ENCODE measurements around the gene TSNAXIP1. TPM values are rescaled to one million over a fixed set of nuclear protein-coding genes. Genes with fewer than 3 reads are reported as not detected.
A peak's percentile ranks its signal among the peaks of the same experiment; 100 is the strongest.

The TSNAXIP1 gene, protein sequence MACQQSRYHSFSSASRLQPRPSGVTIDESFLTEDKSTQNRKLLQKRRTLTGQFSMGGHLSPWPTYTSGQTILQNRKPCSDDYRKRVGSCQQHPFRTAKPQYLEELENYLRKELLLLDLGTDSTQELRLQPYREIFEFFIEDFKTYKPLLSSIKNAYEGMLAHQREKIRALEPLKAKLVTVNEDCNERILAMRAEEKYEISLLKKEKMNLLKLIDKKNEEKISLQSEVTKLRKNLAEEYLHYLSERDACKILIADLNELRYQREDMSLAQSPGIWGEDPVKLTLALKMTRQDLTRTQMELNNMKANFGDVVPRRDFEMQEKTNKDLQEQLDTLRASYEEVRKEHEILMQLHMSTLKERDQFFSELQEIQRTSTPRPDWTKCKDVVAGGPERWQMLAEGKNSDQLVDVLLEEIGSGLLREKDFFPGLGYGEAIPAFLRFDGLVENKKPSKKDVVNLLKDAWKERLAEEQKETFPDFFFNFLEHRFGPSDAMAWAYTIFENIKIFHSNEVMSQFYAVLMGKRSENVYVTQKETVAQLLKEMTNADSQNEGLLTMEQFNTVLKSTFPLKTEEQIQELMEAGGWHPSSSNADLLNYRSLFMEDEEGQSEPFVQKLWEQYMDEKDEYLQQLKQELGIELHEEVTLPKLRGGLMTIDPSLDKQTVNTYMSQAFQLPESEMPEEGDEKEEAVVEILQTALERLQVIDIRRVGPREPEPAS
- 1.1 and 1.5 TPM in 2 replicates for total RNA-seq (2022)
- Bru-seq, nascent RNA, result percentile 16 among the genes with signal in this experiment
- percentile 17 among the genes with signal in this experiment for BruChase-seq, experiment 1, labeled RNA remaining after a 6-hour chase
- BruChase-seq, experiment 2, labeled RNA remaining after a 2-hour chase, result percentile 15 among the genes with signal in this experiment
- long read RNA-seq, partial matches to known transcripts, result 0 of 2 reads
- long read RNA-seq, other reads (novel, unspliced or antisense), result 2 of 2 reads

DNA sequence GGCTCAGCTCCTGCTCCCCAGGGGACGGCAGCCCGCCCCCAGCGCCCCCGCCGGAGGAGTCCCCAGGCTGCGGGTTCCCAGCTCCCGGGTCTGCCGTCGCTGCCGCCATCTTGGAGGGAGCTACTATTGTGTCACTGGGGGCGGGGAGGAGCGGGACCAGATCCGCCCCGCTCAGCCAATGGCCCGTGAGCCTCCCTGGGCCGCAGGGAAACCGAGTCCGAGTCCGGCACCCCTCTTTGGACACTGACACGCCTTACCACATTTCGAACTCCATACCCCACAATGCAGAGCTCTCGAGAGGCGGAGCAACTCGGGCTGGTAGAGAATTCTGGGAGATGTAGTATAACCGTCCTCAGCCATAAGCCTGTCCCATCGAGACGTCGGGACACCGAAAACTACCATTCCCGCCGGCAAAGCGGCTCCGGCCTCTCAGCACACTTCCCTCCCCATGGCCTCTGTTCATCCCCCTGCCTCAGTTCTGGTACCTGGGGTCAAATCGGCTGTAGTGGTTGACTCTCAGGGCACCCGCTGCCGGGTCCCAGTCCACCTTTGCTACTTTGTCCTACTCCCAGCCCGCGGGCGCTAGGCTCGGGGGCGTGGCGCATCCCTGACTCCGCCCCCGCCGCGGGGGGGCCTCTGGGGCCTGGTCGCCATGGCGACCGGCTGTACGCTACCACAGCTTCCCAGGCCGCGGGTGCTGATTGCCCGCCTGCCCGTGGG is at the start of gene TSNAXIP1, which contains the start of gene RANBP10:
Gene TSNAXIP1 (plus strand): TSS at position 462 of the 720 bp plus-strand sequence. CDS start 261 bp downstream, outside the sequence.
Gene RANBP10 (minus strand): TSS at position 133 of the 720 bp plus-strand sequence. CDS start 24 bp downstream, at position 109.
- intact Hi-C loops (cut with micrococcal nuclease), result loop anchor here (1.0 to 10.0 kb wide), 3 partner anchors 89 to 282 kb away; partner anchors contain the start of genes GFOD2 and RIPOR1
- CTCF ChIA-PET, result interaction anchor here (0.6 to 3.0 kb wide), 16 partner anchors 9 to 304 kb away, joined by 3 to 24 read pairs (median 4); no protein-coding TSS in a partner anchor
- no peaks in the 10 kb centered on the region for H3K9me3 Mint-ChIP-seq (ENCODE audit: unreplicated experiment)
- DNase-seq (ENCODE audit: unreplicated experiment), result peak; percentile 99
- peaks cover 36% of the 10 kb centered on the region for H3K36me3 Mint-ChIP-seq (ENCODE audit: insufficient read depth, unreplicated experiment)
- no peaks in the 10 kb centered on the region for H3K27me3 Mint-ChIP-seq (ENCODE audit: insufficient read depth, unreplicated experiment)
- H3K27ac Mint-ChIP-seq (ENCODE audit: low read depth, unreplicated experiment), result peak within 1 kb of the TSS; percentile 89
- BruUV-seq (replicated peaks), result no TSS peak
- POLR2A ChIA-PET, result interaction anchor here (0.6 to 2.3 kb wide), 32 partner anchors 9 to 559 kb away, joined by 3 to 27 read pairs (median 4); partner anchors contain the start of genes ACD, ATP6V0D1, CTCF and CTRL
- H3K4me1 Mint-ChIP-seq (ENCODE audit: insufficient read depth, unreplicated experiment), result peaks cover 5% of the 10 kb centered on the region
- TF ChIP-seq, protein P1, sequence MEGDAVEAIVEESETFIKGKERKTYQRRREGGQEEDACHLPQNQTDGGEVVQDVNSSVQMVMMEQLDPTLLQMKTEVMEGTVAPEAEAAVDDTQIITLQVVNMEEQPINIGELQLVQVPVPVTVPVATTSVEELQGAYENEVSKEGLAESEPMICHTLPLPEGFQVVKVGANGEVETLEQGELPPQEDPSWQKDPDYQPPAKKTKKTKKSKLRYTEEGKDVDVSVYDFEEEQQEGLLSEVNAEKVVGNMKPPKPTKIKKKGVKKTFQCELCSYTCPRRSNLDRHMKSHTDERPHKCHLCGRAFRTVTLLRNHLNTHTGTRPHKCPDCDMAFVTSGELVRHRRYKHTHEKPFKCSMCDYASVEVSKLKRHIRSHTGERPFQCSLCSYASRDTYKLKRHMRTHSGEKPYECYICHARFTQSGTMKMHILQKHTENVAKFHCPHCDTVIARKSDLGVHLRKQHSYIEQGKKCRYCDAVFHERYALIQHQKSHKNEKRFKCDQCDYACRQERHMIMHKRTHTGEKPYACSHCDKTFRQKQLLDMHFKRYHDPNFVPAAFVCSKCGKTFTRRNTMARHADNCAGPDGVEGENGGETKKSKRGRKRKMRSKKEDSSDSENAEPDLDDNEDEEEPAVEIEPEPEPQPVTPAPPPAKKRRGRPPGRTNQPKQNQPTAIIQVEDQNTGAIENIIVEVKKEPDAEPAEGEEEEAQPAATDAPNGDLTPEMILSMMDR (IDR thresholded peaks at IDR 0.05; ENCODE audit: unreplicated experiment), result no peak
- H3K4me3 Mint-ChIP-seq (ENCODE audit: unreplicated experiment), result peak within 1 kb of the TSS; percentile 90

DNA sequence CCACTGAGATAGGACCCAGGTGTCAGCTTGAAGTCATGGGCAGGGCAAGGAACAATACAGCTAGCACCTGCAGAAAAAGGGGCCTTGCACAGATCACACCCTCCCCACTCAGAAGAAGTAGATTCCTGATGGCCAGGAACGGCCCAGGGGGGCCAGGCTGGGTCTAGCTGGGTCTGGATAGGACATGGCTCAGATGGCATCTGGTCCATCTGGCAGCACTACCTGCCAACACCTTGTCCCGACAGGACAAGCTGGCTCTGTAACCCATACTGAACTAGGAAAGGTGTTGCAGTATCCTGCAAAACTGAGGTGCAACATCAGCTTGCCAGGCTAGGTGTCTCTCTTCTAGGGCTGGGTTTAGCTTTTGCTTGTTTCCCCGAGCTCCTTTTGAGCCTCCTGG is 48.7 kb upstream of the TSNAXIP1 start:
- Mint-ChIP-seq H3K36me3 (ENCODE audit: insufficient read depth, unreplicated experiment) (peaks cover 10% of the 10 kb centered on the region), H3K27me3 (ENCODE audit: insufficient read depth, unreplicated experiment) (no peaks in the 10 kb centered on the region), H3K9me3 (ENCODE audit: unreplicated experiment) (no peaks in the 10 kb centered on the region), H3K4me3 (ENCODE audit: unreplicated experiment) (no peak overlapping the region), H3K27ac (ENCODE audit: low read depth, unreplicated experiment) (no peak overlapping the region), H3K4me1 (ENCODE audit: insufficient read depth, unreplicated experiment) (peaks cover 7% of the 10 kb centered on the region)
- TF ChIP-seq, protein P1 (IDR thresholded peaks at IDR 0.05; ENCODE audit: unreplicated experiment), result no peak
- CTCF ChIA-PET, result interaction anchor here (0.6 to 0.7 kb wide), 2 partner anchors 8 to 81 kb away, joined by 3 to 5 read pairs; no protein-coding TSS in a partner anchor
- no peak for DNase-seq (ENCODE audit: unreplicated experiment)
- no TSS peak for BruUV-seq (replicated peaks)
- intact Hi-C loops (cut with micrococcal nuclease), result no loop called here
- POLR2A ChIA-PET, result interaction anchor here (1.8 kb wide), 1 partner anchor 38 kb away, joined by 7 read pairs; the partner anchor contains the start of gene GFOD2

DNA sequence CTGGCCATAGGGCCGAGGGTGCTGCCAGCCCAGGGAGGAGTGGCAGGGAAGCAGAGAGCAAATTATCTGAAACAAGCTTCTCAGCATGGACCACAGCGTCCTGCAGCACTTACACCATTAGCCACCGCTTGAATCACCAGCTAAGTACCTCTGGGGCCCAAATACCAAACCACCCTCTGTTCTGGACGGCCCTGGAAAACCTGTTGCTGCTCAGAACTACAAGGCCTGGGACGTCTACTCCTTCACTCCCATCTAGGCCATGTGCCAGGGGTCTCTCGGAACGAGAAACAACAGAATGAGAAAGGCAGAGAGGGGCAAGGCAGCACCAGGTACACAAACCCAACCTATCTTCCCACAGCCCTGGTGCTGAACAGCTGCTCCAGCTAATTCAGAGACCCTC is 47.7 kb upstream of the TSNAXIP1 start:
- H3K4me3 Mint-ChIP-seq (ENCODE audit: unreplicated experiment), result no peak overlapping the region
- no peak overlapping the region for H3K27ac Mint-ChIP-seq (ENCODE audit: low read depth, unreplicated experiment)
- H3K4me1 Mint-ChIP-seq (ENCODE audit: insufficient read depth, unreplicated experiment), result peaks cover 7% of the 10 kb centered on the region
- DNase-seq (ENCODE audit: unreplicated experiment), result no peak
- H3K36me3 Mint-ChIP-seq (ENCODE audit: insufficient read depth, unreplicated experiment), result peaks cover 15% of the 10 kb centered on the region
- intact Hi-C loops (cut with micrococcal nuclease), result no loop called here
- ChIA-PET POLR2A (no interaction called here), CTCF (interaction anchor here (0.6 kb wide), 3 partner anchors 11 to 111 kb away, joined by 3 read pairs; no protein-coding TSS in a partner anchor)
- H3K27me3 Mint-ChIP-seq (ENCODE audit: insufficient read depth, unreplicated experiment), result no peaks in the 10 kb centered on the region
- no TSS peak for BruUV-seq (replicated peaks)
- no peaks in the 10 kb centered on the region for H3K9me3 Mint-ChIP-seq (ENCODE audit: unreplicated experiment)
- TF ChIP-seq, protein P1 (IDR thresholded peaks at IDR 0.05; ENCODE audit: unreplicated experiment), result no peak

All from MCF 10A (cell line).